Inflammatory macrophage treated with lipopolysaccharide for 4 hours (primary cell): ENCODE results near the gene USP47.

Source experiments
- DNase-seq: peaks from one replicate; pipeline ENCODE4 v3.0.0-alpha.2; 2020

USP47 gene

DNA sequence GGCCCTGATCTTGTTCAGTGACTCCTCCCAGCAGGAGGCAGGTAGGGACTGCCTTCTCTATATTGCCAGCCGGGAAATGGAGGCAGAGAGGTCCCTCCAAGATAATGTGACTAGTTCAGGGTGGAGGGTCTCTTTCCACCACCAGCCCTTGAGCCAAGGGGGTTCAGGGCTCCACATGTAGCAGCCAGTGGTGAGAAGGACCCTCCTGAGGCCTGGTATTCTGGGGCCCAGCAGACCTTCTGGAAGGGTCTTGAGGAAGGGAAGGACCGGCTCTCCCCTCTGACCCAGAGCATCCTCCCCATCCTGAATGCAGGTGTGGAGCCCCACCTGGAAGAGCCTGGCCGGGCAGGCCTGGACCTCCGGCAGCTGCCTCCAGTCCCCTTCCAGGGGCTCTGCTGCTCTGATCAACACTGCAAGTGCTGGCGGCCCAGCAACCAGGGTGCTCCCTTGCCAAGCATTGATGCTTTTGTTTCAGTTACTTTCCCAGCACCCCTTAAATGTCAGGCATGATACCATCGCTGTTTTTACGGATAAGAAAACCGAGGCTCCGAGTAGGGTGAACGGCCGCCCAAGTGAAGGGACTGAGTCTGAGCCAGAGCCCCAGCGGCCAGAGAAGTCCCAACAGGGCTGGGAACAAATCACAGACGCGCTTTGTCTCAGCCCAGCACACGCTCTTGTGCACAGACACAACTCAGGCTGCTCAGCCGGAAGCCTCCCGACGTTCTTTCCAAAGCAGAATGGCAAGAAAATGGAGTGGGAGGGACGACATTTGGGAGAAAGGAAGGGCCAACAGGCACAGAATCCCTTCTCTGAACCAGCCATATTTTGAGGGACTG, 127.8 kb downstream of the USP47 start:
- no peak for DNase-seq

DNA sequence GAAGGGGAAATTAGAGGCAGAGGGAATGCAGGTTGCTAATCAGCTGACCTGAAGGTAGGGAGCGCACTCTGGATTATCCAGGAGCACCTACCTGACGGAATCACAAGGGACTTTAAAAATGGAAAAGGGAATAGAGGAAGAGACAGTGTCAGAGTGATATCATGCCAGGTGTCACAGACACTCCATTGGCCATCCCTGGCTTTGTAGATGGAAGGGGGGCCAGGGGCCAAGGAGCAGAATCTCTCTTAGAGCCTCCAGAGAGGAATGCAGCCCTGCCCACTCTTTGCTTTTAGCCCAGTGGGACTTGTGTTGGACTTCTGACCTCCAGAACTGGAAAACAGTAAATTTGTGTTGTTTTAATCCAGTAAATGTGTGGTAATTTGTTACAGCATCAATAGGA, 128.8 kb downstream of the USP47 start:
- DNase-seq = no peak

GRCh38 chr11:11971906-11972547, 130.3 kb downstream of the USP47 start:
- no peak for DNase-seq

- no peak for DNase-seq
Observed at GRCh38 chr11:11972730-11973341, 131.1 kb downstream of the USP47 start.

DNA sequence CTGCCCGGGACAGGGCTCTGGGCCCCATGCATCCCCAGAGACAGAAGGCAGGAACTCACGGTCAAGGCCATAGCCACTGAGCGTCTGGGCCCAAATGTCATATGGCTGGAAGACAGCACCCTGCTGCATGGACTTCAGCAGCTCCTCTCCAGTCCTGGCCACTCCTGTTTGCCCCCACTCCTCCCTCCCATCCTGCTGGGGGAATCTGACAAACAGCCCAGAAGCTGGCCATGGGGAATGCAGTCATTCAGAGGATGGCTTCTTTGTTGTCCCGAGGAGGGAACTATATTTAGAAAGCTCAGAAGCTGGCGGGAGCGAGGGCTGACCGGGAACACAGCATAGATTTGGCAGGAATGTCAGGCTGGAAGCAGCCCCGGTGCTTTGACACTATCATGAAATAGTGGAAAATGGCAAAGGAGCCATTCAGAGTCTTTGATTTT, 131.6 kb downstream of the USP47 start:
- no peak for DNase-seq

GRCh38 chr11:11973866-11974265, 132.1 kb downstream of the USP47 start:
- DNase-seq = no peak

DNA sequence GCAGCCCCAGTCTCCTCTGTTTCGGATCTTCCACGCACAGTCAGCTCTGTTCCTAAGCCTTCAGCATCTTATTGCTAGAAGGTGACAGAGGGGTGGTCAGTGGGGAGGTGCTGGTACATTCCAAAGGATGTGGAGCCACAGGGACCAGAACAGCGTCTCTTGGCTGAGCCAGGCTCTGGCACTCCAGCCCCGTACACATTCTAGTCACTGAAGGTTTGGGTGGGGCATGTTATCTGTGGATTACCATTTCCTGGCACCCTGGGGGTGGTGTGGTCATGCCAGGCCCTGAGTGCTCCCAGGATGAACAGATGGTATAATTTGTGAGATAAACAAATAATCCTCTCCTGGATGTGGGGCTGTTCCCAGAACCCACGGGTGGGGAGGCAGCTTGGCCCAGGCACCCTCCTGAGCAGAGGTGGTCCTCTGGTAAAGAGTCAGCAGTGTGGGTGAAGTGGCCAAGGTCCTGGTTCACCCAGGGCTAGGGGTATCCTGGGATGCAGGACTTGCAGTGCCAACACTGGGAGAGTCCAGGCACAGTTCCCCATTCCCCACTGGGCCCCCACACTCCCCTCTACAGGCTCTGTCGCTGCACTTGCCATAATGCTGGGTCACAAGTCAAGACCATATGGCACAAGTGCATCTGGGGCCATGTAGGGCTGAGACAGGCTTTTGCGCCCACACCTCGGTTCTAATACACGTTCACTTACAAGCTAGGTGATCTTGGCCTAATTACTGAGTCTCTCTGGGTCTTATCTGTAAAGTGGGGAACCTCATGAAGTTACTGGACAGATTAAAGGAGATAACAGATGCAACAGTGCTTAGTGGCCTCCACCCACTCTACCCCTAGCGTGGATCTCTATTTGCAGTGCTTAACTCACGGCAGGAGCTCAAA, 133.7 kb downstream of the USP47 start:
- no peak for DNase-seq

GRCh38 chr11:11976481-11977127, 134.8 kb downstream of the USP47 start:
- no peak for DNase-seq

GRCh38 chr11:11977206-11977938, 135.6 kb downstream of the USP47 start:
- no peak for DNase-seq

DNA sequence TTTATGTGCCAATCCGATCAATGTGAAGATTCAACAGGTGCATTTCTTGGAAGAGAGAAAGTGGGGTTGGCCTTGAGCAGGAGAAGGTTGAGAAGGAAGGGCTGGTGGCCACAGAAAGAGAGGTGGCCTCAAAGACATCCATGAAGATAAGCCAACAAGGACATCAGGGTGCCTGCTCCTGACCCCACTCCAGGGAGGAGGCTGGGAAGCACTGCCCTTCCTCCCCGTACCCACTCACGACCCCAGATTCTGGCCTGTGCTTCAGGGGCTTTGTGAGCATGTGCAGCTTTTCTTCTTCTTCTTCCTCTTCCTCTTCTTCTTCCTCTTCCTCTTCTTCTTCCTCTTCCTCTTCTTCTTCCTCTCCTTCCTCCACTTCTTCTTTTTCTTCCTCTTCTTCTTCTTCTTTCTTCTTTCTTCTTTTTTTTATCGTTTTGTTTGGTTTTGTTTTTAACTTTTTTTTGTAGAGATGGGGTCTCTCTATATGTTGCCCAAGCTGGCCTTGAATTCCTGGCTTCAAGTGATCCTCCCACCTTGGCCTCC, 136.4 kb downstream of the USP47 start:
- DNase-seq = no peak

GRCh38 chr11:11978792-11979487, 137.2 kb downstream of the USP47 start:
- DNase-seq = no peak

DNA sequence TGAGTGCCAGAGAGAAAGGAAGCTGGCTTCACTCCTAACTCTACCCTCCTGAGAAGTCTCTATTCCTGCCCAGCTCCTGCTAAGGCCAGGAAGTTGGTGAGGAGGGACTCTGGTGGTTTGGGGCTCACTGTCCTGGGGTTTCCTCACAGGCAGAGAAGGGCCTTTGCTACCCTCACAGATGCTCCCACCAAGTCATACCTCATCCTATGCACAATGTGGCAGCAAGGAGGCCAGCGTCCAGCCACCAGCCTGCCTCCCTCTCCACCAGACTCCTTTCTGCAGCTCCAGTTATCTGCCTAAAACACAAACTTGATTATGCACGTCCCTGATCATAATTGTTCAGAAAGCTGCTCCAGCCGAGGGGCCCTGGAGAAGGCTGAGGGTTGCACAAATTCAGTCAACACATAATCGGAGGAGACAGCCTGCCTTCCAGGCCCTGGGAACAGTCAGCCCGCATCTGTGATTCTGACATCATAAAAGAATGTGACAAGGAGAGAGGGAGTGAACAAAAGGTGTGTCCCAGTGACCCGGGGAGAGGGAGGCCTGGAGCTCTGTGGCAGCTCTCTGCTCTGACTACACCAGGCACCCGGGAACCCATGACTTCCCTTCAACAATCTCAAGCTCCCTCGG, 137.8 kb downstream of the USP47 start:
- no peak for DNase-seq

DNA sequence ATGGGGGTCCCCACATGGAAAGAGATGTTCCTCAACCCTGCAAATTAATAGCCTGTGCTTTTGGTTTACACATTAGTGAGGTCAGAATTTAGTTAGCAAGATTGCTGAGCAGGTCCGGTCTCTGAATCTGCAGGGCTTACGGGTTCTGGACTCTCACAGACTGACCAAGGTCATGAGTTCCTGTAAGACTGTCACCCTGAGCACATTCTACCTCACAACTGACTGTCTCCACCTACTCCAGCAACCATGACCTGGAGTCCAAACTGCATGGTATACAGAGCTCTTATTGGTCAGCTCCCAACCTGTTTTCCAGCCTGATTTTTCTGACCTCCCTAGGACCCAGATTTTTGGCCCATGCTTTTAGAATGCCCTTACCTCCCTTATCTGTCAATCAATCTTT, 138.4 kb downstream of the USP47 start:
- DNase-seq = no peak

GRCh38 chr11:11980841-11981308, 139.1 kb downstream of the USP47 start:
- DNase-seq = no peak

DNA sequence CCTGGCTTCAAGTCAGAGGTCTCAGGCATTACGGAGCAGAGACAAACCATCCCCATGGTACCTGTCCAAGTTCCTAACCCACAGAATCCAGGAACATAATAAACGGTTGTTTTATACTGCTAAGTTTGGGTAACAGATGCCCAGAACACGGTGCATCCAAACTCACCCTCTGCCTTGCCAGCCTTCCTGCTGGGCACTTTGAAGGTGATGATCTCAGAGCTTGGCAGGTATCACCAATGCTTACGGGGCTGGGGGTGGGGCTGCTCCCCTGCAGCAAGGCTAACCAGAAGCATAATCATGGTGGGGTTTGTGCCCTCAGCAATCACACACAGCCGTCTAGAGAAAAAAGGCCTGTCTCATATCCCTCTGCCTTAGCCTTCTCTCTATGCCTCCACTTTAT, 139.6 kb downstream of the USP47 start:
- no peak for DNase-seq

DNA sequence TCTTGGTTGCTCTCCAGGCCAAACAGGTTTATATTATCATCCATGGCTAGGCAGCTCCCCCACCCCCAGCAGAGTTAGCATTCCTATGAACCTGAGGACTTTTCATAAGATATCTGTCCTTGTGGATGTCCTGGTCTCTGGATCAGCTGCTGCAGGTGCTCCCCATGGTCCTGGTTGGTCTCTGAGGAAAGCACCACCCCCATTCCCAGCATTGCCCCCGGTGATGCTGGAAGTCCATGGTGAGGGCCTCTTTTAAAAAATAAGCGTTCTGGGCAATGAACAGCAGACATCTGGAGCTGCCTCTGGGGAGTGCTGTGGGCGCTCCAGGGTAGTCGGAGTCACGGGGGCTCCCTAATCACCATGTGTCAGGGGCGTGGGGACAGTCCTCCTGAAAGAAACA, 140.1 kb downstream of the USP47 start:
- no peak for DNase-seq

DNA sequence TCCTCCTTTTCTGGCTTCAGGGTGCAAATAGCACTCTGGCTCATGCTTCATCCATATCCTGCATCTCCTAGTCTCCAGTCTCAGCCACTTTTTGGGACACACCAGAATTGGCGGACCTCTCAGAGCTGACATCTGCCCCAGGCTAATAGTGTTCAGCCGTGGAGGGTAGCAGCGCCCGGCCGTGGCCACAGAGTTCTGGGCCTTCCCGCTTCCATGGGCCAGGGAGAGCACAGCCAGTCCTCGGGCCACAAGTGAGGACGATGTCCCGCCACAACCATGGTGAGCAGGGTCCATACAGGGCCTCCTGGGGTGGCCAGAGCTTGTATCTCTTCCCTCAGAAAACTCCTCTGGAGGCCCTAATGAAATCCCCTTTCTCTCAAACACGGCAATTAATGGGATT, 140.7 kb downstream of the USP47 start:
- no peak for DNase-seq

GRCh38 chr11:11982975-11983374, 141.2 kb downstream of the USP47 start:
- DNase-seq = no peak

- DNase-seq = no peak
Observed at GRCh38 chr11:11983427-11983826, 141.7 kb downstream of the USP47 start.

DNA sequence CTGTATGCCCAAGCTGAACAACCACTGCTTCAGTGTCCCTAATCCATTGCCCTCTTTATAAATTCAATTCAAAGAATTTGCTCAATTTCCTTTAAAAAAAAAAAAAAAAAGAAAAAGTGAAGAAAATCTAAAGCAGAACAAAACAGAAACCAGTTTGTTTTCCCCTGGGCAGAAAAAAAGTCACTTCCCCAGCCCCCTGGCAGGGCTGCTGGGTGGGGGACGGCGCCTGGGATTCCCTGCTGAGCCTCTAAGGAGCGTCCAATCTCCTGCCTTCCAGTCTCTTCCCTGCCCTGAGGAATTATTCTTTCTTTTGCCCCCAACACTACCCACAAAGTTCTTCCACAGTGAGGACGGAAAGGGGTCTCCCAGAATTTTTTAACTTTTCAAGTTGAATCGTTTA, 142.8 kb downstream of the USP47 start:
- DNase-seq = no peak
